ENCODE measurements around the gene TRABD2B. TPM values are rescaled to one million over a fixed set of nuclear protein-coding genes. Genes with fewer than 3 reads are reported as not detected.

Gene TRABD2B
- total RNA-seq, 5 donors from 2014 or later (not counting 1 experiment from before 2014, with no cell fraction given): not detected

DNA sequence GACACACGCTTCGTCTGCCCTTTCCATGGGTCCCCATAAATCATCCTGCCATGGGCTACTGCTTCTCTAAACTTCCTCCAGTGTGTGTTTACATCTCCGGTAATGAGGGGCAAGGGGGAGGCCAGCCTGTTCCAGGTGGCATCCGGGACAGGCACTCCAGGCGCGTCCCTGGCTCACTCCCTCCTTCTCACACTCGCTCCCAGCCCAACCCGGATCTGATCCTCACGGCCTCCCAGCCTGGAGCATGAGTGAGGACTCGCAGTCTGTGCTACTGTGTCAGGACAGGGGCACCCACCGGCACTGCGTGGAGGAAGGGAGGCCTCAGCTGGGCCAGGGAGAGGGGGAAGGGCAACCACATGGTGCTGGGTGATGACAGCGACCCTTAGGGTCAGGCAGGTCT, 225.4 kb downstream of the TRABD2B start:
- ATAC-seq (replicated peaks in 1 of 4): no peak
- no peaks in the 10 kb centered on the region for H3K4me1 Mint-ChIP-seq
- Histone ChIP-seq H3K4me3 (ENCODE audit: control insufficient read depth in 1 of 2, extremely low read depth in 1 of 2, low read length in 1 of 2) (no peak overlapping the region), H3K36me3 (ENCODE audit: control insufficient read depth in 2 of 2, extremely low read depth in 1 of 2, insufficient read depth in 1 of 2, low read length in 1 of 2) (no peaks in the 10 kb centered on the region), H3K27ac (ENCODE audit: low read length) (no peak overlapping the region), H3K9me3 (no peaks in the 10 kb centered on the region), H3K4me1 (ENCODE audit: control insufficient read depth in 1 of 2, extremely low read depth in 1 of 2, insufficient read depth in 2 of 2, low read length in 2 of 2) (no peaks in the 10 kb centered on the region), H3K27me3 (replicated peaks in 1 of 2; ENCODE audit: control insufficient read depth in 2 of 2, extremely low read depth in 1 of 2, insufficient read depth in 2 of 2, low read length in 1 of 2) (peaks cover 0 to 27% of the 10 kb centered on the region in 2 experiments)
- H3K27me3 Mint-ChIP-seq: peaks cover 5% of the 10 kb centered on the region in 2 donors
- DNase-seq: no peak
- H3K27ac Mint-ChIP-seq: no peak overlapping the region
- ChIA-PET POLR2A (no interaction called here), CTCF (no interaction called here)
- H3K36me3 Mint-ChIP-seq: no peaks in the 10 kb centered on the region
- no peaks in the 10 kb centered on the region for H3K9me3 Mint-ChIP-seq
- H3K4me3 Mint-ChIP-seq: no peak overlapping the region
- WGBS (ENCODE audit: insufficient coverage): 45% methylated on average over 6 of the region's 13 CpGs

DNA sequence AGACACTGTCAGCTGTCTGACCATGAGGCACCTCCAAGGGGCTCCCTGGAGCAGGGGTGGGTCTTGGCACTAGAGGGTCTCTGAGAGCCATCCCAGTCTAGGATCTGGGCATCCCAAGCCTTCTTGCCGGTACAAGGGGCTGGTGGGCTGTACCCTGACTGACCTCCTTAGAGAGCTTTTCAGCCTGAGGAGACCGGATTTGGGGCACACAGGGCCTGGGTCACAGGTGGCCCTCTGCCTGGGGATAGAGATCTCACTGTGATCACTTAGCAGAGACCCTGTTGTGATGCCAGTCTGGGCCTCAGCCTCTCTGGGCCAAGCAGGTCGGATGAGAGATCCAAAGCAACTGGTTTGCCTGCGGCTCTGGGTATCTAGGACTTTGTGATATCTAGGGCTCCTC, 227.2 kb downstream of the TRABD2B start:
- DNase-seq: no peak
- H3K9me3 Mint-ChIP-seq: no peaks in the 10 kb centered on the region
- H3K27me3 ChIP-seq (replicated peaks in 1 of 2; ENCODE audit: control insufficient read depth in 2 of 2, extremely low read depth in 1 of 2, insufficient read depth in 2 of 2, low read length in 1 of 2): peaks cover 0 to 28% of the 10 kb centered on the region in 2 experiments
- no peaks in the 10 kb centered on the region for H3K4me1 Mint-ChIP-seq
- CTCF ChIA-PET: no interaction called here
- H3K36me3 Mint-ChIP-seq: no peaks in the 10 kb centered on the region
- H3K4me3 Mint-ChIP-seq: no peak overlapping the region
- no peaks in the 10 kb centered on the region for H3K9me3 ChIP-seq
- H3K27ac ChIP-seq (ENCODE audit: low read length): no peak overlapping the region
- no peak overlapping the region for H3K4me3 ChIP-seq (ENCODE audit: control insufficient read depth in 1 of 2, extremely low read depth in 1 of 2, low read length in 1 of 2)
- peaks cover 5 to 8% of the 10 kb centered on the region in 2 donors for H3K27me3 Mint-ChIP-seq
- ATAC-seq (replicated peaks in 1 of 4): no peak
- no peak overlapping the region for H3K27ac Mint-ChIP-seq
- H3K4me1 ChIP-seq (ENCODE audit: control insufficient read depth in 1 of 2, extremely low read depth in 1 of 2, insufficient read depth in 2 of 2, low read length in 2 of 2): no peaks in the 10 kb centered on the region
- POLR2A ChIA-PET: no interaction called here
- no peaks in the 10 kb centered on the region for H3K36me3 ChIP-seq (ENCODE audit: control insufficient read depth in 2 of 2, extremely low read depth in 1 of 2, insufficient read depth in 1 of 2, low read length in 1 of 2)
- 67% methylated on average over 4 of the region's 4 CpGs for WGBS (ENCODE audit: insufficient coverage)

DNA sequence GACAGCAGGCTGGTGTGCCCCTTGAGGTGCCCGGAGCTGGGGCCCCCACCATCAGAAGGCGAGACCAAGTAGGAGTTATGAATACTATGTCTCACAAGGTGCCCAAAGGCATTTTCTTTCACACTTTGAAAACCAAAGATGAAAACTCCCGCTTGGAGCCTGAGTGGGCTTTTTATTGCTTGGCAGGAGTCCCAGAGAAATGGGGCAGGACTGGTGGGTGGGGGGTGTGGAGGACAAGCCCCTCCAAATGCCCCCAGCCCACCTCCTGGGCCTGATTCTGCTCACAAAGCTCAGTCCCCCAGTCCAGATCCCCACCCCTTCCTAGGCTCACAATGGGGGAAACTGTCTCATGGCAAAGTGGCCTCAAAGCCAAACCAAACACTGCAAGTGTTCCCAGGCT, 227.9 kb downstream of the TRABD2B start:
- H3K4me3 Mint-ChIP-seq: no peak overlapping the region
- H3K27me3 Mint-ChIP-seq: peaks cover 5 to 8% of the 10 kb centered on the region in 2 donors
- Histone ChIP-seq H3K27ac (ENCODE audit: low read length) (no peak overlapping the region), H3K36me3 (ENCODE audit: control insufficient read depth in 2 of 2, extremely low read depth in 1 of 2, insufficient read depth in 1 of 2, low read length in 1 of 2) (no peaks in the 10 kb centered on the region), H3K9me3 (no peaks in the 10 kb centered on the region), H3K27me3 (replicated peaks in 1 of 2; ENCODE audit: control insufficient read depth in 2 of 2, extremely low read depth in 1 of 2, insufficient read depth in 2 of 2, low read length in 1 of 2) (peaks cover 0 to 32% of the 10 kb centered on the region in 2 experiments), H3K4me3 (ENCODE audit: control insufficient read depth in 1 of 2, extremely low read depth in 1 of 2, low read length in 1 of 2) (no peak overlapping the region), H3K4me1 (ENCODE audit: control insufficient read depth in 1 of 2, extremely low read depth in 1 of 2, insufficient read depth in 2 of 2, low read length in 2 of 2) (no peaks in the 10 kb centered on the region)
- no peaks in the 10 kb centered on the region for H3K36me3 Mint-ChIP-seq
- DNase-seq (no peak), ATAC-seq (replicated peaks in 1 of 4) (no peak)
- POLR2A ChIA-PET: no interaction called here
- H3K4me1 Mint-ChIP-seq: no peaks in the 10 kb centered on the region
- 50% methylated on average over 2 of the region's 3 CpGs for WGBS (ENCODE audit: insufficient coverage)
- H3K27ac Mint-ChIP-seq: no peak overlapping the region
- no peaks in the 10 kb centered on the region for H3K9me3 Mint-ChIP-seq
- CTCF ChIA-PET: no interaction called here

DNA sequence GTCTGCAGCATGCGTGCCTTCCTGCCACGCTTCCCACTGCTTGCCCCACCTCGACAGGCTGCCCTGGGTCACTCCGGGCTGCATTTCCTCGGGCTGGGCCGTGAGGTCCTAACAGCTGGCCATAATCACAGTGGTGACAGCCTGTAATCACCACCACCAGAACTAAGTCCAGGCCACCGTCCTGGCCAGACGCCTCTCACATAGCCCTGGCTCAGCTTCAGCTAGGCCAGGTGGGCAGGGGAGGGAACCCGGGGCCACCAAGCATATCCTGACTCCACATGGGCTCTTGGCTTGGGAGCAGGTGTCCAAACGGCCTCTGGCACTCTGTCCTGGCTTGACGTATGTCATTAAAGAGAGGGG, 229.5 kb downstream of the TRABD2B start:
- Histone ChIP-seq H3K36me3 (ENCODE audit: control insufficient read depth in 2 of 2, extremely low read depth in 1 of 2, insufficient read depth in 1 of 2, low read length in 1 of 2) (no peaks in the 10 kb centered on the region), H3K27ac (ENCODE audit: low read length) (no peak overlapping the region), H3K4me1 (ENCODE audit: control insufficient read depth in 1 of 2, extremely low read depth in 1 of 2, insufficient read depth in 2 of 2, low read length in 2 of 2) (no peaks in the 10 kb centered on the region), H3K9me3 (no peaks in the 10 kb centered on the region), H3K27me3 (replicated peaks in 1 of 2; ENCODE audit: control insufficient read depth in 2 of 2, extremely low read depth in 1 of 2, insufficient read depth in 2 of 2, low read length in 1 of 2) (peaks cover 0 to 34% of the 10 kb centered on the region in 2 experiments), H3K4me3 (ENCODE audit: control insufficient read depth in 1 of 2, extremely low read depth in 1 of 2, low read length in 1 of 2) (no peak overlapping the region)
- 78% methylated on average over 11 of the region's 11 CpGs for WGBS (ENCODE audit: insufficient coverage)
- ChIA-PET CTCF (no interaction called here), POLR2A (no interaction called here)
- Mint-ChIP-seq H3K27me3 (peaks cover 5 to 11% of the 10 kb centered on the region in 2 donors), H3K27ac (no peak overlapping the region), H3K4me3 (no peak overlapping the region), H3K9me3 (no peaks in the 10 kb centered on the region), H3K4me1 (no peaks in the 10 kb centered on the region), H3K36me3 (no peaks in the 10 kb centered on the region)
- ATAC-seq (replicated peaks in 1 of 4) (no peak), DNase-seq (no peak)

DNA sequence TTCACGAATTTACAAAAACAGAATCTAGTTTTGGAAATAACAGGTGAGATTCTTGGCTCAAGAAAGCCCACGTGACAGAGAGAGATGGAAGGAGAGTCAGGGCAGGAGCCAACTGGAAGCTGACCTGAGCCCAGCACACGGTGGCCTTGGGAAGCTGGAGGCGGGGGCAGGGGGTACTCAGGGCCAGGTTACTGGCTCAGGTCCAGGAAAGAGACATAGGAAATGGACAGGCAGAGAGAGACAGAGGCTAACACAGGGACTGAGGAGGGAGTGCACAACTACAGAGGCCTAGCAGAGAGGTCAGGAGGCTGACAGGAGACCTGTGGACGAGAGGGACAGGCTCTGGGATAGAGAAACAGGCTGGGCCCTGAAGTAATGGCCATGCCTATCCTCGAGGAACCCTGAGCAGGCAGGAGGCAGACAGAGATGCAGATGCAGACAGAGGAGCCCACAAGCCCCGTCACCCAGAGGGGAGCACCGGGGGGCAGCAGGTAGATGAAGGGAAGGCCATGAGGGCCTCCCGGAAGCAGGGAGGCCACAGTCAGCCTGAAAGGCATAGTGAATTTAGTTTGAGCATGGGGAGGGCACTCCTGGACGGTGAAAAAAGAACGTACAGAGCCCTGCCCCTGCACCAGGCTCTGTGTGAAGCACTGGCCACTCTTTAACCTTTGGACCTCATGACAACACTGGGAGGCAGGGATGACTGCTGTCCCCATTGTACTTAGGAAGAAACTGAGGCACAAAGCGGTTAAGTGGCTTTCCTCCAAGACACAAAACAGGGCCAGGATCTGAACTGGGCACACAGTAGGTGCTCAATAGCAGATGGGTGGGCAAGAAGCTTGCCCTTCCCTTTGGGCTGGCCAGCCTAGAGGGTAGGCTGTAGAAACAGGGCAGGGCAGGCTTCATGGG, 230.1 kb downstream of the TRABD2B start:
- Histone ChIP-seq H3K27me3 (replicated peaks in 1 of 2; ENCODE audit: control insufficient read depth in 2 of 2, extremely low read depth in 1 of 2, insufficient read depth in 2 of 2, low read length in 1 of 2) (peaks cover 0 to 34% of the 10 kb centered on the region in 2 experiments), H3K36me3 (ENCODE audit: control insufficient read depth in 2 of 2, extremely low read depth in 1 of 2, insufficient read depth in 1 of 2, low read length in 1 of 2) (no peaks in the 10 kb centered on the region), H3K4me3 (ENCODE audit: control insufficient read depth in 1 of 2, extremely low read depth in 1 of 2, low read length in 1 of 2) (no peak overlapping the region), H3K27ac (ENCODE audit: low read length) (no peak overlapping the region), H3K4me1 (ENCODE audit: control insufficient read depth in 1 of 2, extremely low read depth in 1 of 2, insufficient read depth in 2 of 2, low read length in 2 of 2) (no peaks in the 10 kb centered on the region), H3K9me3 (no peaks in the 10 kb centered on the region)
- H3K27me3 Mint-ChIP-seq: peaks cover 5 to 11% of the 10 kb centered on the region in 2 donors
- DNase-seq (no peak), ATAC-seq (replicated peaks in 1 of 4) (no peak)
- H3K27ac Mint-ChIP-seq: no peak overlapping the region
- no peaks in the 10 kb centered on the region for H3K9me3 Mint-ChIP-seq
- 64% methylated on average over 11 of the region's 12 CpGs for WGBS (ENCODE audit: insufficient coverage)
- H3K36me3 Mint-ChIP-seq: no peaks in the 10 kb centered on the region
- CTCF ChIA-PET: no interaction called here
- no peaks in the 10 kb centered on the region for H3K4me1 Mint-ChIP-seq
- no peak overlapping the region for H3K4me3 Mint-ChIP-seq
- POLR2A ChIA-PET: no interaction called here

DNA sequence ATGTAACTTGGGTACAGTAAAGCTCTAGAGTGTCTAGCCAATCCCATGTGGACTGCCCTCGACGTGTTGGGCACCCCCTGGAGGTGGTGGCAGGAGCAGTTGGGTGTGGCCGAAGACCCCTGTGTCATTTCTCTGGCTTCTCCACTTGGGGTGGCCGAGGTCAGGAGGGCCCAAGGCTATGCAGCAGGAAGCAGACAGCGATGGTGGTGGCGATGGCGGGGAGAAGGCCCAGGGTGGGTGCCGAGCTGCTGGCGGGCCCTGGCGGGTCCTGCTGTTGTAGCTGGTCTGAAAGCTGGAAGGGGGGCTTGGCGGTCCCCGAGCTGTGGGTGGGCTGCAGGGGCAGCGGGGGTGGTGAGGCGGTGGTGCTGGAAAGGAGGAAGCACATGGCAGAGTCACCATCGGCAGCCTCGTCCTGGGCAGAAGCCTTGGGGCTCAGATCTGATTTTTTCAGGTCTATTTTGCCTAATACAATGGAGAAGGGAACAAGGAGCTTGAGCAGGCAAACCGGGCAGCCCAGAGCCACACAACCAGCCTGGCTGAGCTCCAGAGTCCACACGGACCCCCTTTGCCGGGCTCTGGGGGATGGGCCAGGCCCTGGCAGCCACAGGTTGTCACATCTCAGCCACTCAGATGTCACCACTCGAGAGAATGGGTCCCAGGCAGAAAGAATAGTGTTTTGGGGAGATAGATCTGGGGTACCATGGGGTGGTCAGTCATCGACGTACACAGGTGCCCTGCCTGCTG, 231.3 kb downstream of the TRABD2B start:
- Mint-ChIP-seq H3K27ac (no peak overlapping the region), H3K4me1 (no peaks in the 10 kb centered on the region), H3K36me3 (no peaks in the 10 kb centered on the region), H3K4me3 (no peak overlapping the region), H3K27me3 (peaks cover 9 to 13% of the 10 kb centered on the region in 2 donors), H3K9me3 (no peaks in the 10 kb centered on the region)
- H3K27me3 ChIP-seq (replicated peaks in 1 of 2; ENCODE audit: control insufficient read depth in 2 of 2, extremely low read depth in 1 of 2, insufficient read depth in 2 of 2, low read length in 1 of 2): peaks cover 0 to 37% of the 10 kb centered on the region in 2 experiments
- ATAC-seq (replicated peaks in 1 of 4) (no peak), DNase-seq (no peak)
- POLR2A ChIA-PET: no interaction called here
- no peak overlapping the region for H3K27ac ChIP-seq (ENCODE audit: low read length)
- no peaks in the 10 kb centered on the region for H3K9me3 ChIP-seq
- H3K36me3 ChIP-seq (ENCODE audit: control insufficient read depth in 2 of 2, extremely low read depth in 1 of 2, insufficient read depth in 1 of 2, low read length in 1 of 2): no peaks in the 10 kb centered on the region
- no peak overlapping the region for H3K4me3 ChIP-seq (ENCODE audit: control insufficient read depth in 1 of 2, extremely low read depth in 1 of 2, low read length in 1 of 2)
- CTCF ChIA-PET: no interaction called here
- 82% methylated on average over 18 of the region's 22 CpGs for WGBS (ENCODE audit: insufficient coverage)
- no peaks in the 10 kb centered on the region for H3K4me1 ChIP-seq (ENCODE audit: control insufficient read depth in 1 of 2, extremely low read depth in 1 of 2, insufficient read depth in 2 of 2, low read length in 2 of 2)
